Testis (tissue), 2 donors: ENCODE data around the gene LRRC31.

Experiments used
- POLR2A ChIP-seq: fragments of 450-650 bp; IDR thresholded peaks from one replicate; pipeline ENCODE4 v1.6.1; 2017; ENCODE audit warnings: antibody characterized with exemption, mild to moderate bottlenecking, moderate library complexity
- TF ChIP-seq, protein P1 (sequence below), 3 experiments: fragments of 450-650 bp in 2 of 3; fragments of 200-600 bp in 1 of 3; sonication (generic) in 1 of 3; IDR thresholded peaks; one replicate each; pipeline ENCODE4 v1.5.1; 2016 to 2019; ENCODE audit warnings: antibody characterized with exemption in 3 of 3, mild to moderate bottlenecking in 2 of 3, moderate library complexity in 1 of 3

DNA sequence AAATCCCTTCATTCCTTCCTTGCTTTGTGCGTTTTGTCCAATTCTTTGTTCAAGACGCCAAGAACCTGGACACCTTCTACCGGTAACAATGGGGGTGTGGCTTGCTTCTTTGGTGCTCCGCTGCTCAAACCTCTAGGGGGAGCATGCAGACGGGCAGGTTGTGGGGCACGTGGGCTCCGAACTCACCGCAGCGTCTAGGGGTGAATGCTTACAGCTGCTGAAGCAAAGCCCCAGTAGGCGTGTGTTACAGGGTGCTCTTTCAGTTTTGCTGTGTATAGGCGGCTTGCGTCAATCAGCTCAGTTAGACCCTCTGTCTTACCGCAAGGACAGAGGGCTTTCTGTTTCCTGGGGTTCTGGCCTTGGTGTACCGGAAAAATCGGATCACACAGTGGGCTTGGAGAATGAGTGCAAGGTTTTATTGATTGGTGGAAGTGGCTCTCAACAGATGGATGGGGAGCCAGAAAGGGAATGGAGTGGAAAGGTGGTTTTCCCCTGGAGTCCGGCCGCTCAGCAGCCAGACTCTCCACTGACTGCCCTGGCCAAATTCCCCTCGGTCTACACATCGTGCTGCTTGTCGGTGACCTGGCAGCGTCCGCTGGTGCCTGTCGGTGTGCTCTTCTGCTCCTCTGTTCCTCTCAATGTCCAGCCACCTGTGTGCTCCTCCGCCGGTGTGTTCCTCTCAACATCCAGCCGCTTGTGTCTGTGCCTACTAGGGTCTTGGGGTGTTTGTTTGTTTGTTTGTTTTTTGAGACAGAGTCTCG is 55.8 kb downstream of the LRRC31 start:
- TF ChIP-seq, protein P1, sequence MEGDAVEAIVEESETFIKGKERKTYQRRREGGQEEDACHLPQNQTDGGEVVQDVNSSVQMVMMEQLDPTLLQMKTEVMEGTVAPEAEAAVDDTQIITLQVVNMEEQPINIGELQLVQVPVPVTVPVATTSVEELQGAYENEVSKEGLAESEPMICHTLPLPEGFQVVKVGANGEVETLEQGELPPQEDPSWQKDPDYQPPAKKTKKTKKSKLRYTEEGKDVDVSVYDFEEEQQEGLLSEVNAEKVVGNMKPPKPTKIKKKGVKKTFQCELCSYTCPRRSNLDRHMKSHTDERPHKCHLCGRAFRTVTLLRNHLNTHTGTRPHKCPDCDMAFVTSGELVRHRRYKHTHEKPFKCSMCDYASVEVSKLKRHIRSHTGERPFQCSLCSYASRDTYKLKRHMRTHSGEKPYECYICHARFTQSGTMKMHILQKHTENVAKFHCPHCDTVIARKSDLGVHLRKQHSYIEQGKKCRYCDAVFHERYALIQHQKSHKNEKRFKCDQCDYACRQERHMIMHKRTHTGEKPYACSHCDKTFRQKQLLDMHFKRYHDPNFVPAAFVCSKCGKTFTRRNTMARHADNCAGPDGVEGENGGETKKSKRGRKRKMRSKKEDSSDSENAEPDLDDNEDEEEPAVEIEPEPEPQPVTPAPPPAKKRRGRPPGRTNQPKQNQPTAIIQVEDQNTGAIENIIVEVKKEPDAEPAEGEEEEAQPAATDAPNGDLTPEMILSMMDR (IDR thresholded peaks at IDR 0.05), result no peak
- TF ChIP-seq POLR2A, result no peak
